HG03571 (cell line): ENCODE data around the gene FA2H.
A peak's percentile ranks its signal among the peaks of the same experiment; 100 is the strongest.
"Not testable (repeated sequence)": the region's sequence is repeated elsewhere in the genome, so short reads cannot be mapped to it uniquely, and the experiment has no call there.

Experiments
- ATAC-seq: cut with Tn5 transposase; IDR thresholded peaks from one replicate; pipeline ENCODE4 v1.9.1; 2021; ENCODE audit not compliant: unreplicated experiment

FA2H gene

DNA sequence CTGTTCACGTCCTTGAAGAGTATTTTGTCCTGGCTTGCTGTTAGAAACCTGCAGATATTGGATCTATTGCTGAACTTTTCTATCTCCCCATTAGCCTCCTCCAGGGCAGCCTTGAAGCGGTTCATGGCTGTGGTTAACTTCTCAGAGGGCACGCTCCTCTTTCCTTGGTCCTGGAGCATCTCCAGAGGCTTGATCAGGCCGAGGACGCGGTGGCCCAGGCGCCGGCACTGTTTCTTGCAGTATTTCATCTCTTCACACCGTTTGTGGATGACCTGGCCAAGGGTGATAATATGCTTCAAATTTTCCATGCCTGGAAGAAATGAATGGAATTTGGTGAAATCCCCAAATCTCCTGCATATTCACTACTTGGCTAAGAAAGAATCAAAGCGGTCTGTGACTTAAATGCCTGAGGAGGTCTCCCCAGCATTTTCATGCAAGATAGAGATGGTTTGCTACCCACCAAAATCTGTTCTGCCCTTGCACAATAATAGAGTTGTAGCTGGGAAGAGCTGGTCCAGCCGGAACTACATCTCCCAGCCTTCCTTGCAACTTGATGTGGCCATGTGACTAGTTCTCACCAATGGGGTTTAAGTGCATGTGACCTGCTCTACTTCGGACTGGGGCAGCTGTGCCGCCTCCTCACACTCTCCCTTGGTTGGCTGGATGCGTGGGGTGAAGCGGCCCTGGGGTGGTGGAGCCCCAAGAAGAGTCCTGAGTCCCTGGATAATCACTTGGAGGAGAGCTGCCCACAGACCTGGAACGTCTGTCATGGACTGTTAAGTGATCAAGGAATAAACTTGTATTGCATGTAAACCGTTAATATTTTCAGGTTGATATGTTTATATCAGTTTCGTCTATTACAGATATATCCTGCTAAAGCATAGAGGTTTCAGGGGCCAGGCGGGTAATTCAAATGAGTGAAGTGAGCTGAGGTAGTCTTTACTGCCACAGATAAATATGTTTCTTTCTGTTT, 78.9 kb downstream of the FA2H start:
- ATAC-seq: peak; percentile 82

DNA sequence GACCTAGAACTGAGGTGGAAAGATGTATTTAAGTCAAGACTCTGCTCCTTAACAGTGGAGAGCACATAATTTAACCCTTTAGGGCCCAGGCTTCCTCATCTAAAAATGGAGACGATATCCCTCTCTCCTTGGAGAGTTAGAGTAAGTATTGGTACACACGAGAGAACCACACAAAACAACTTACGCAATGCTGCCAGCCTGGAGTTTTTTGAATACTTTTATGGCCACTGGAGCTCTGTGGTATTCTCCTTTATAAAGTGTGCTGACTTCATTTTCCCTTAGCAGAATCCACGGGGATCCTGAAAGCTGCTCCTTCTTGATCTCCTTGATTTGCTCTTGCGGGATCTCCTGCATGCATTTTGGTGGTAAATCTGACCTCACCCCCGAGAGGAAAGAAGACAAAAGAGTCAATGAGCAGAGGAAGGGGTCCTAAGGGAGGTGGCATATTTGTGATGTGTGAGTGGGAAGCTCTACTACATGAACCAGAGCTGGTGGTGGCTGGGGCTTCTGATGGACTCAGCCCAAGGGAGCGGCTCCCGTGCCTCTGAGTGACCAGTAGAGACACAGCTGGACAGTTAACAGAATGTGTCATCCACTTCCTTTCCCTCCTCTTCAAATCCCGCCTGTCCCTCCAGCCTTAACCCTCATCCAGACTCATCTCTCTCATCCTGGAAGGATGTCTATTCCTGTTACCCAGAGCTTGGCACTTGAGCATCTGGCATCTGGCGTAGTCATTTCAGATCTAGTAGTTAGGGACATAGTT, 83.3 kb downstream of the FA2H start:
- no peak for ATAC-seq

DNA sequence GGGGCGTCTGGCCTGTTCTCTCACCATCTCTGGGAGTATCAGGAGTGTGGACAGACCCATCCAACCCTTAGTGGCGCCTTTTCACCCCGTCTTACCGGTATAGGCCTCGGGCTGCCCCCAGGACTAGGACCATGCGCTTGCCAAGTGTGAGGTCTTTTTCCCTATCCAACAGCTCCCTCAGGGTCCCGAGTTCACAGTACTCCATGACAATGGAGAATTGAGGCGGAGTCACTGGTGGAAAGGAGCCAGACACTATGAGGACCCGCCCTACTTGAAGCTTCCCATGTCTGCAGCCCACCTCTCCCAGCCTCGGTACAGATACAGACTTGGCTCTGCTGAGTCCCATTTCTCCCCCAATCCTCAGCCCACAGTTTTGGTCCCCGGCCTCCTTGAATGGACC, 92.1 kb downstream of the FA2H start:
- ATAC-seq: no peak

DNA sequence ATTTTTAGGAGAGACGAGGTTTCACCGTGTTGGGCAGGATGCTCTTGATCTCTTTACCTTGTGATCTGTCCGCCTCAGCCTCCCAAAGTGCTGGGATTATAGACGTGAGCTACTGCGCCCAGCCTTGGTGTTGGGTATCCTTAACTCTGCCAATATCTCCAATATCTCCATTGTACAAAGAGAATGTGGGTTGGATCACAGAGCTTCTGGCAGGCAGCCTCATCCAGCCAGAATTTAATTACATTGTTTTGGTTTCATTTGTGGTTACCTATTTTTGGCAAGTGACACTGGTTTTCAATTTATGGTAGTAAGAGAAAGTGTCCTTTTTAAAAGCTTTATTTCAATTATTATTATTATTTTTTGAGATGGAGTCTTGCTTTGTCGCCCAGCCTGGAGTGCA, 93.9 kb downstream of the FA2H start:
- ATAC-seq: no peak

DNA sequence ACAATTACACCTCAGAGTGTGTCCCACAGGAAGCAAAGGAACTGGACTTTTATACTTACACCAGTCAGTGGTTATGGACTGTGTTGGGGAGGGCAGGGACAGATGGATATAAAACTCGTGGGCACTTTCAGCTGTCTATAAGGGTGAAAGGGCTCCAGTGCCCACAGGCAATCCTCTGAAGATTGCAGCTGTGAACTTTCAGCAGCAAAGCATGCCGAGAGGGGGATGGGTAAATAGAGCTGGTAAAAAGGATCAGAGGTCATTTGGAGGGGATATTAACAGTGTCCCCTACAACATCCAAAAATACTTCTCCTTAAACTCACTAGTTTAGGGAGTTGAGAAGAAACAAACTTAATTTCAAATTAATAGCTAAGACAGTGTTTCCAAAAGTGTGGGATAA, 94.6 kb downstream of the FA2H start:
- ATAC-seq: no peak

DNA sequence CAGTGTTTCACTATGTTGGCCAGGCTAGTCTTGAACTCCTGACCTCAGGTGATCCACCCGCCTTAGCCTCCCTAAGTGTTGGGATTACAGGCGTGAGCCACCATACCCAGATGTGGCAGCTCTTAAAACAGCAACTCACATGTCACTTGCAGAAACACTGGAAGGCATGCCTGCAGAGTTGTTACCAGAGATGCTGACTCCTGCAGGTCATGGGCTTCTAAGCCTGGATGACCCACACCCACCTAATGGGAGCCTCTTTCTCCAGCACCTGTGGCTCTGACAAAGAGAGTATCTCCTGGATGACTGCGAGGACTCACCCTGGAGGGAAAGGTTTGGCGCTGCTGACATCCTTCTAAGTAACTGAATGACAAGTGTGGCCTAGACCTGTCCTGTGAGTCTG, 96.8 kb downstream of the FA2H start:
- no peak for ATAC-seq

DNA sequence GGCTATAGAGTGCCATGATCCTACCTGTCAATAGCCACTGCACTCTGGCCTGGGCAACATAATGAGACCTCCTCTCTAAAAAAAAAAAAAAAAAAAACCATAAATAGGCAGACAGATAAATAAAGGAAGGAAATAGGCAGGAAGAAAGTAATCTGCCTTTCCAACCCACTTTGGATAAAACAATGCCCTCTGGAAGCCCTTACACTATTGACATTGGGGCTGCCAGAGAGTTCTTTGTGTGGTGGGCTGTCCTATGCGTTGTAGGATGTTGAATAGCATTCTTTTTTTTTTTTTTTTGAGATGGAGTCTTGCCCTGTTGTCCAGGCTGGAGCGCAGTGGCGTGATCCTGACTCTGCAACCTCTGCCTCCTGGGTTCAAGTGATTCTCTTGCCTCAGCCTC, 100.7 kb downstream of the FA2H start:
- ATAC-seq: no peak

DNA sequence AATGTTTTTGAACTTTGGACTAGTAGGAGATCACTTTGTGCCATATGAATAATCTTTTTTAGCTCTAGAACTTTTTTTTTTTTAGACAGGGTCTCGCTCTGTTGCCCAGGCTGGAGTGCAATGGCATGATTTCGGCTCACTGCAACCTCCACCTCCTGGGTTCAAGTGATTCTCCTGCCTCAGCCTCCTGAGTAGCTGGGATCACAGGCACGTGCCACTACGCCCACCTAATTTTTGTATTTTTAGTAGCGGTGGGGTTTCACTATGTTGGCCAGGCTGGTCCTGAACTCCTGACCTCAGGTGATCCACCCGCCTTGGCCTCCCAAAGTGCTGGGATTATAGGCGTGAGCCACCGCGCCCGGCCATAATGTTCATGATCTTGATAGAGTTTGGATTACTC, 105.7 kb downstream of the FA2H start:
- ATAC-seq: not testable (repeated sequence)

DNA sequence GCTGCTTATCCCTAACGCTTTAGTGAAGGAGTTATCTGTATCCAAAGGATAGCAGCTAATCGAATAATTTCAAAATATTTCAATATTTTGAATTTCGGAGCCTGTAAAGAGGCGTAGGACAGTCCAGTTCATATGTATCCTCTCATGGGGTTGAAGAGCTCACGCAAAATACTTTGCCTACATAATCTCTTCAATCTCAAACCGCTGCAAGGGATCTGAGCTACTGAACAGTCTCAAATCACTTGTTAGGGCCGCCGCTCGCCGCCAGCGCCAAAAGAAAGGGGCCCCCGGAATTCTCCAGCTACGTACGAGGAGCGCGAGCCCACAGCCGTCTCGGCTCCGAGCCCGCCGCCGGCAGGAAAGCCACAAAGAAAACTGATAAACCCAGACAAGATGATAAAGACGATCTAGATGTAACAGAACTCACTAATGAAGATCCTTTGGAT, 107.3 kb downstream of the FA2H start:
- no peak for ATAC-seq

DNA sequence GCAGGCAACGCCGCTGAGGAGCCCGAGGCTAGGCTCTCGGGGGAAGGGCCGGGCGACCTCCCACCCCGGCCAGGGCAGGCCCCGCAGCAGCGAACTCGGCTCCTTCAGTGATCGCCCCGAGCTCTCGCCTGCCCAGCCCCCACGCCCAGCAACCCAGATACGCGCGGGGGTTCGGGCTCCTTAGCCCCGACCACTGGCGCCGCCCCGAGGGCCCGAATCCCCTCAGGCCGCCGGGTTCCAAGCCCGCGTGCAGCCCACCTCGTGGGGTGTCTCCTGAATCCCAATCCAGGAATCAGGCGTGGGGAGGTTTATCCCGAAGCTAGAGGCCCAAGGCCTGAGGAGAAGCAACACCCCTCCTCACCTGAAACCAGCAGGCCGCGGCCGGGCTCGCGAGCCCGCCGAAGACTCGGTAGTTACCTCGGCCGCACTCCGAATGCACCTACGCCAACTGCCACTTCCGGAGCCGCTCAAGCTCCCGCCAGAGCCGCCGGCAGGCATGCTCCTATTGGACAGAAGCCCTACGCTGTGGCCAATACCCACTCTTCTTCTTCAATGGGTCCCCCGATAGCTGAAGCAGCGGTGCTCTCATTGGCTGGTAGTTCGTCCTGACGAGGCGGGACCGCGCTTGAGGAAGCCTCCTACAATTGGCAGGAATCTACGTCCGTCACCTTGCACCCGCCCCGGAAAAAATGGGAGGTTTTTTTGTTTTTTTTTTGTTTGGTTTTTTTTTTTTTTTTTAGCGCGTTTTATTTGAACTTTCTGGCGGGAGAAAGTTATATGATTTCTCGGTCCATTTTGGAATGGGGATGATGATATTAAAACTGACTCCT, 108.0 kb downstream of the FA2H start, which contains the start of gene RFWD3:
TSS of gene RFWD3 (minus strand) at position 453 of the 830 bp plus-strand sequence. CDS start 5,428 bp downstream, outside the sequence.
- peak; percentile 99 for ATAC-seq

DNA sequence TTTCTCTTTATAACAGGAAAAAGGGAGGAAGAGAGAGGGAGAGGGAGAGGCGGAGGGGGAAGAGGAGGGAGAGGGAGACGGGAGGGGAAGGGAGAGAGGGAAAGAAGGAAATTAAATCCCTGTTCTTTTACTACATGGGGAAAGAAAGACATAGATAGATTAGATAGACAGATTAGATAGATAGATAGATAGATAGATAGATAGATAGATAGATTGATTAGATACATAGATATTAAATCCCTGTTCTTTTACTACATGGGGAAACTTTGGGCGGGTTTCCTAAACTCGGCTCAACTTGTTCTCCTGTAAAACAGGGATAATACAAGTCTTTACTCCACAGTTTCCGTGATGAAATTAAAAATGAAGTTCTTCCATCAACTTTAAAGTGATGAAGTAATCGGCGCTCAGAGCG, 108.6 kb downstream of the FA2H start:
- ATAC-seq: no peak
